Effector CD4-positive, alpha-beta T cell (primary cell): Measurements from ENCODE around the gene PNPLA8.
"Not testable (repeated sequence)": the region's sequence is repeated elsewhere in the genome, so short reads cannot be mapped to it uniquely, and the experiment has no call there.

Source experiments
- DNase-seq: peaks from one replicate; pipeline ENCODE4 v3.0.0-alpha.2; 2020

Gene PNPLA8

GRCh38 chr7:108466322-108466721 is 59.6 kb downstream of the PNPLA8 start:
- not testable (repeated sequence) for DNase-seq

- DNase-seq: no peak
These were observed 61.2 kb downstream of the PNPLA8 start for GRCh38 chr7:108464743-108465142.

GRCh38 chr7:108463613-108464012 is 62.3 kb downstream of the PNPLA8 start:
- DNase-seq: no peak

DNA sequence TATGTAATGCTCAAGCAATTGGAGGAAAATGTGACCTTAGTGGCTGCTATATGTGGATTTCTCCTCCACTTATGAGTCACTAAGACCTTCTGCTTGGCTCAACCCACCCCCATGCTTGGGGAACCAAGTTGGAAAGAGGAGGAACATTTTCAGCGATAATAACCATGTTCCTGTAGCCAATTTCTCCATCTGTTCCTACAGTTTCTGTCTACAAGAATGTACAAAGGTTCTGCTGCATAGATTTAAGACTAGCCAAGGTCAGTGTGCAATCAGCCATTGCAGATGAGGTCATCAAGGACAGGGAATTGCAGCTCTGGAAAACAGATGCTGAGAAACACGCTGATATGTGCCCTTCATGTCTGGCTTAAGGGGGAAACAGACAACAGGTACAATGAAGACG is 64.1 kb downstream of the PNPLA8 start:
- DNase-seq: no peak

GRCh38 chr7:108460964-108461363 is 65.0 kb downstream of the PNPLA8 start:
- no peak for DNase-seq

DNA sequence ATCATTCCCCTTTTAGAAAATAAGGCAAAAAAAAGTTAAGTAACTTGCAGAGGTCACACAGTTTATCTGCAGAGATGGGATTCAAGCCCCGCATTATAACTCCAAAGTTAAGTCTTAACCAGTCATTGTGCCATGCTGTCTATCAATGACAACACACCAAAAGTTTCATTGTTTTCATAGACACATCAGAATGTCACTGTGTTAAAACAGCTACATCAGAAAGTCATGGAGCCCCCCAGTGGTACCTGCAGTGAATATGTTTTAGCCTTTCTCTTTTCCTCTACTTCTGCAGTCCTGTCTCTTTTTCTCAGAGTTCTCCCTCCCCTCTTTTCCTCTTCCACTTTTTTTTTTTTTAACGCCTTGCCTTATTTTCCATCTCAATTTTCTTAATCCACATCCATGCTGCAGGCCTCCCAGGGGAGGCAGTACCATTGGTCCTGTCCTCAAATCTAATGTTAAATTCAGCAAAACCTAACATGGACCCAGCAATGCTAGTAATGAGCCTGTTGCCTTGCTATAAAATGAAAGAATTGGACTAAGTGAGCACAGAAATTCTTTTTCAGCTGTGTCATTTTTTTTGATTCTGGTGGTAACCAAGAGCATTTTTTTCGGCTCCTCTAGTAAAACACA is 65.9 kb downstream of the PNPLA8 start:
- no peak for DNase-seq

GRCh38 chr7:108457871-108458270 is 68.1 kb downstream of the PNPLA8 start:
- DNase-seq: no peak

DNA sequence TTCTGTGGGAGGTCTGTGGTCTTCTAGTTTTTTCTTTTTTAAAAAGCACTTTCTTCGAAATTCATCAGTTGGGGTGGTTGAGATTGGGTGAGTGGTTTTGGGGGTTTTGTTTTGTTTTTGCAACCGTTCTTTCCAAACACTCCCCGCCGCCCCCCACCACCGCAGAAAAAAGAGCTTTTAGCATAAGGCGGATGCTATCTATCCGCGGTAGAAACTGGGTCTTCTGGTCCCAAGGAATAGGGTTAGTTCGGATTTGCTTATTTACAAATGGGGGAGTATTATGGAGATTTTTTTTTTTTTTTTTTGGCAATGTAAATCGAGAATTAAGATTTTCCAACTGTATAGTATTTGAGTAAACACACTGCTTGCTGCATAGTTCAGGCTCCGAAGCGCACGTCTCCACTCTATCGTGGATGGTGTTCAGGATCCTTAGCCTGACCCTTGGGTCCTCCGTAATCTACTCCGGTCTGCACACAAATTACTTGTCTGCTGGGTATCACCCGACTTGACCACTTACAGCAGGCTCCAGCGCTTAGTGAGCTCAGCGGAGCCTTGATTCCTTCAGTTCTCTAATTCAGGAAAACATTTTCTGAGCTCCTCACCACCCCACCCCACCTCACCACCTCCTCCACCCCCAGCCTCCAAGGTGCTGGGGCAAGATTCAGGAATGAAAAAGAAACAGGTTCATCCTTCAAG is 68.9 kb downstream of the PNPLA8 start:
- DNase-seq: no peak

DNA sequence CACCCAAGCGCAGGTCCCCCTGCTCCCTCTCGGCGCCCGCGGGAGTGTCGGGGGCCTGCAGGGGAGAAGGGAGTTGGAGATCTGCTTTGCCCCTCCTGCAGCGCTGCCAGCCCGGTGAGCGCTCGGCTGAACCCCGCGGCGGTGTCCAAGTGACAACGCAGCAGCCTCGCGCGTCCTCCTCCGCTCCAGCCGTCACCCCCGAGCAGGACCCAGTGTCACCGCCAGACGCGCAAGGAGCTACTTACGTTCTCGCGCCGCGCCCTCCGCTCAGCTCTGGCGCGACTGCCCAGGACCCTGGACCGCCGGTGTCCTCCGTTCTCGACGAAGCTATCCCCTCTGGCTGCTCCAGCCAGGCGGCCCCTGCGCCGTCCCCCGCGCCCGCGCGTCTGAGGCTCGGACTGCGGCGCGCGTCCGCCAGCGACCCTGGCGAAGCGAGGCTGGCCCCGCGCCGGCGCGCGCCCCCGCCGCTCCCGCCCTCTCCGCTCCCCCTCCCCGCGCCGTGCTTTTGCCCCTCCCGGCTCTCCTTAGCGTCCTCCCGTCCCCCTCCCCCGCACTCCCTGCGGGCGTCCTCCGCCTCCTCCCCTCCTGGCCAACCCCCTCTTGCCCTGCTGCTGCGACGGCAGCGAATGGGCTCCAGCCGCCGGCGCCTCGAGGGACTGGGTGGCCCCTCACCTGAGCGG is 69.8 kb downstream of the PNPLA8 start, which contains the start of gene NRCAM:
NRCAM (minus strand) TSS at position 439 of the 680 bp plus-strand sequence. CDS start 216,372 bp downstream, outside the sequence.
- DNase-seq: no peak

GRCh38 chr7:108455551-108455997 is 70.4 kb downstream of the PNPLA8 start:
- no peak for DNase-seq

DNA sequence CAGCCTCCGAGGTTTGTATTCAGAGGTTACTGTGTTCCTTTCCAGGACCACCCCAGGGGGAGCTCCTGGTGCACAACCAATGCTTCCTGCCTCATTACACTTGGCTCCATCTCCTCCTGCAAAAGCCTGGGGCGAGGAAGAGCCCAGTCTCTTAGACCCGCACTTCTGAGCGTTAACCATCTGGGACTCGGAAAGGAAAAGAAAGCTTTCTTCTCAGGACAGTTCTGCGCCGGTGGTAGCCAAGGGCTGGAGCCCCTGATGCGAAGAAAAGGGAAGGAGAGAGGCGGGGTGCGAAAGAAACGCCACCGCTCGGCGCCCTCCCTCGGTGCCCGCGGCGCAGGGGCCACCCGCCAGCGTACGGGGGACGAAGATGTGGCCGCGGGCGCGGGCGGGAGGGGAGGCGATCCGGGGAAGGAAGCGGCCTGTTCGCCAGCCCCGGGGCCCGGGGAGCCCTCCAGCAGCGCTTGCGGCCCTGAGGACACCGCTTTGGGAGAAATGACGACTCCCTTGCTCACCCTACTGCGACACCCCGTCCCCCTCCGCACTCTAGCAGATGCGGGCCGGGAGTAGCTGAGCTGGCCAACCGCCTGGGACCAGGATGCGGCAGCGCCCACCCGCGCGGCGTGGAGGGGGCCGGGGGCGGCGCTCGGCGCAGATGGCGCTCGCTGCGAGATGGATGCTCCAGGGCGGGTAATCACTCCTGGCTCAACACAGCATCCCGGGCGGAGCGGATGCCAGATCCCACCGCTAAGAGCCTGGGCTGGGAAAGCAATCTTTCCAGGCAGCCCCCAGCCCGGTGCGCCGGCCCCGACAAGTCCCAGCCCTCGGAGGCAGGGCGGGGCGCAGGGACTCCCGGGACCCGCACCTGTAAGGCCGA is 71.0 kb downstream of the PNPLA8 start:
- DNase-seq: no peak

DNA sequence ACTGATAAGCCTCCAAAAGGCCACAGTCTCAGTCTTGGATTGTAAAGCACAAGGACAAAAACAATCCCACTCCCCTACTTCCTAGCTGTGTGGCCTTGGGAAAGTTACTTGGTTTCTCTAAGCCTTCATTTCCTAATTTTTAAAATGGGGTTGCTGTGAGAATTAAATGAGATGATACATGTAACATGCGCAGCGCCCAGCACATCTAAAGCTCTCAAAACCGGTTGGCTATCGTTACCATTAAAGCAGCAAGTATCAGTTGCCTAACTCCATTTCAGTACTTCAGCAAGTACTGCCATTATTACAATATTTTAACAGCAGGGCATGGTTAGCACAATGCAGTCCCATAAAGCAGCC is 71.6 kb downstream of the PNPLA8 start:
- DNase-seq: no peak

DNA sequence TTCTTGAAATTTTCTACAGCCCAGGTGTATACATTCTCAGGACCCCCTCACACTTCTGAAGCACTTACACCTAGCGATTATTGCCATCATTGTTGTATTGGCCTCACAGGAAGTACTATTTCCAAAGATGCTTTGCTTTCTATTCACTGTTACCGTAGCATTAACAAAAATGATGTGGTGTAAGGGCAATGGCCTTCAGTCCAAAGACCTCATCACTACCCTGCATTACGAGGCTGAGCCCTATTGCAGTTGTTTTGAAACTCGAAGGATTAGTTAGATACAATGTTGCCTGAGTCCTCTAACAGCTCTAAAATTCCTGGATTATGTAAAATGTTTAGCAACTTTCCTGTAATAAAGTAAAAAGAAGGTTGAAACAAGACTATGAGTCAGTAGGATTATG is 72.6 kb downstream of the PNPLA8 start:
- no peak for DNase-seq

- DNase-seq: no peak
These were observed 73.2 kb downstream of the PNPLA8 start for GRCh38 chr7:108452707-108453106.

DNA sequence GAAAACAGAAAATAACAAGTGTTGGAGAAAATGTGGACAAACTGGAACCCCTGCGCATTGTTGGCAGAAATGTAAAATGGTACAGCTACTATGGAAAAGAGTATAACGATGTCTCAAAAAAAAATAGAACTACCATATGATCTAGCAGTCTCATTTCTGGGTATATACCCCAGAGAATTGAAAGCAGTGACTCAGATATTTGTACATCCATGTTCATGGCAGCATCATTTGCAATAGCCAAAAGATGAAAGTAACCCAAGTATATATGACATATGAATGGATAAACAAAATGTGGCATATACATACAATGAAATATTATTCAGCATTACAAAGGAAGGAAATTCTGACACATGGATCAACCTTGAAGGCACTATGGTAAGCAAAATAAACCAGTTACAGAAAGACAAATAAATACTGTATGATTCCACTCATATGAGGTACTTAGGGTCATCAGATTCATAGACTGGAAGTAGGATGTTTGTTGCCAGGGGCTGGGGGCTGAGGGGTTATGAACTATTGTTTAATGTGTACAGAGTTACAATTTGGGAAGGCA is 74.6 kb downstream of the PNPLA8 start:
- DNase-seq: no peak

DNA sequence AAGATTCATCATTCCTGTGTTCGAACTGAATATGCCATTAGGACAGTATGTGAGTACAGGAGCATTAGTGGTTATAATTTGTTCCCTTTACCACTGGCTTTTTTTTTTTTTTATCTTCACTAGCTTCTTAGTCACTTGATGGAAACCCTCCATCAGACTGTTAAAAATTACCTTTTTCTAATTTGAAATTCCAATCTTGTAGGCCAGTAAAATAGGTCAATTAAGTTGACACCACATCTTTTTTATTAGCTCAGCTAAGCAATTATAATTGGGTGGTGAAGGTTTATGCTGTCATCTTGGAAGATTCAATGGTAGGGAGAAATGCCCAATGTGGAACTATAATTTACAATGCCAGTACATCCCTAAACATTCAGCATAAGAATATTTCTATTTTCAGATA is 75.8 kb downstream of the PNPLA8 start:
- no peak for DNase-seq

DNA sequence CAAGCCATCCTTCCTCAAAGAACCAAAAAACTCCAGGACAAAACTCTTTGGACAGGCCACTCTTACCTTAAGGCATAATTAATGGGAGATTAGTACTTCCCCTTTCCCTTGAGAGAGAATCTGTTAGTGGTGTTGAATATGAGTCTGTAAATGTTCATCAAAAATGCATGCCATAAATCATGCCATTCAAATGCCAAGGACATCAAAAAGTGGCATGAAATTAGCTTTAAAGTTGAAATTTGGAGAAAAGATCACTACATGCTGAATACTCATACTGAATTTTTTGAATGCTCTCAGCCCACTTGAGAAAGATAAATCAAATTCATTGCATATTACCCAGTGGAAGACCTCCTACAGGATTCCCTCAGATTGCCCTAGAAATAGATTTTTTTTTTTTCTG is 76.4 kb downstream of the PNPLA8 start:
- DNase-seq: no peak

DNA sequence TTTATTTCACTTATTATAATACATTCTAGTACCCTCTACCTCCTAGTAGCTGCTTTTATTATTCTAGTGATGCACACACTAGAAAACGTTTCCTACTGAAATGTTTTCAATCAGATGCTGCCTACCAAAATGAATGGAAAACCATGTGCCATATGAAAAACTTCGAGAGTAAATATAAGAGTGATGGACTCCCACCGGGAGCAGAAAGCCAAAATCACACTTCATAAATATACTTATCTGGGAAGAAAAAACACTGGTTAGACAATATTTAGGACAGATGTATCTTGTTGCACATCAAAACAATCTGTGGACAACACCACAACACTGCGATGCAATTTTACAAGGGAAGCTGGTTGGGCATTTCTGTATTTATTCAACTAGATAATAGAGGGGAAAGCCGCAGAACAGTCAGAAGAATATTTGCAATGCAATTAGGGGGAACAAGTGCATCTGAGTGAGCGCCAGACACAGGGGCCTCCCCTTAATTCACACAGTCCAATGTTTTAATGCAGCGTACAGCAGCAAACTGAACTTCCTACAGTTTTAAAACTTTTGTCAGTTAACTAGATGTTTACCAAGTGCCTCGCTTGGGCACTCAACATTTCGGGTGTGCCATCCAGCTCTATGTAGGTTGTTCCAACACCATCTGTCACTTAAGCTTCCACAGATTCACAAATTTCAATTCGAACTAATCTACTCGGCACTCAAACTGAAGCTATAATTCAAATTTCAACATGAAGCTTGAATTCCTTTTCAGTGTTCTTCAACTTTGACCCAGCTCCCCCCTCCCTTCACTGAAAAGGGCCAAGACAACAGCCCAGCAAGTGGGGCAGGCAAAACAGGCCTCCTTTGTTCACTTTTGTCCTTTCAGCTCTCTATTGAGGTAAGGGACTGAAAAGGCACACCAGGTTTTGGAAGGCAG is 77.1 kb downstream of the PNPLA8 start:
- DNase-seq: no peak

- DNase-seq: no peak
These were observed 83.8 kb downstream of the PNPLA8 start for GRCh38 chr7:108442039-108442568.

- no peak for DNase-seq
These were observed 84.5 kb downstream of the PNPLA8 start for GRCh38 chr7:108441392-108441955.

GRCh38 chr7:108440613-108441012 is 85.3 kb downstream of the PNPLA8 start:
- no peak for DNase-seq
